Measurements from ENCODE around the gene PAX5. TPM values are rescaled to one million over a fixed set of nuclear protein-coding genes. Genes with fewer than 3 reads are reported as not detected.

PAX5 gene
- total and polyA plus RNA-seq, 2 experiments from 2014 or later: not detected

DNA sequence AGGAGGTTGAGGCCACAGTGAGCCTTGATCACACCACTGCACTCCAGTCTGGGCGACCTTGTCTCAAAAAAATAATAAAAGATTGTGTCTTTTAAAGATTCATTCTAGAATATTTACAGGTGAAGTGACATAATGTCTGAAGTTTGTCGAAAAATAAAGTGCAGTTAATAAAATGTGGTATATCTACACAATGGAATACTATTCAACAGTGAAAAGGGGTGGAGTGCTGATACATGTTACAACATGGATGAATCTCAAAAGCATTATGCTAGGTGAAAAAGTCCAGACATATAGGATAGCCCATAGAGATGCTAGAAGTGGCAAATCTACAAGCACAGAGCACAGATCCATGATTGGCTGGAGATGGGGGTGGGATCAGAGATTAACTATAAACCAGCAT is 101.9 kb downstream of the PAX5 start:
- Histone ChIP-seq H3K79me2 (ENCODE audit: insufficient read depth) (no peaks in the 10 kb centered on the region), H3K27me3 (replicated peaks; ENCODE audit: insufficient read depth) (peaks cover 6% of the 10 kb centered on the region; the same call in 1 of the 2 replicates), H3K9ac (no peak overlapping the region), H4K20me1 (ENCODE audit: insufficient read depth) (no peaks in the 10 kb centered on the region), H3K9me3 (ENCODE audit: low read depth) (peaks cover 2% of the 10 kb centered on the region), H3K27ac (no peak overlapping the region), H3K4me3 (no peak overlapping the region), H3K9me2 (ENCODE audit: insufficient read depth) (no peaks in the 10 kb centered on the region), H3K36me3 (ENCODE audit: low read depth) (no peaks in the 10 kb centered on the region), H3F3A (ENCODE audit: insufficient read depth) (peaks cover 6% of the 10 kb centered on the region; the same call in 1 of the 2 replicates), H2AFZ (no peak overlapping the region), H3K4me1 (ENCODE audit: insufficient read depth) (peaks cover 5% of the 10 kb centered on the region; the same call in 1 of the 2 replicates), H3K4me2 (ENCODE audit: unreplicated experiment) (no peak overlapping the region)
- in situ Hi-C loops (cut with MboI): no loop called here
- WGBS, 2 experiments (ENCODE audit: low coverage in 1 of 2, low lambda C conversion rate in 2 of 2, missing lambda C conversion rate in 2 of 2): 37 to 39% methylated on average over 2 of the region's 2 CpGs
- TF ChIP-seq EZH2 (IDR thresholded peaks at IDR 0.05; ENCODE audit: insufficient read depth, poor library complexity, severe bottlenecking) (no peak), EZH2phosphoT487 (IDR thresholded peaks at IDR 0.05; ENCODE audit: insufficient read depth, low read depth) (no peak)
- no peak for DNase-seq

DNA sequence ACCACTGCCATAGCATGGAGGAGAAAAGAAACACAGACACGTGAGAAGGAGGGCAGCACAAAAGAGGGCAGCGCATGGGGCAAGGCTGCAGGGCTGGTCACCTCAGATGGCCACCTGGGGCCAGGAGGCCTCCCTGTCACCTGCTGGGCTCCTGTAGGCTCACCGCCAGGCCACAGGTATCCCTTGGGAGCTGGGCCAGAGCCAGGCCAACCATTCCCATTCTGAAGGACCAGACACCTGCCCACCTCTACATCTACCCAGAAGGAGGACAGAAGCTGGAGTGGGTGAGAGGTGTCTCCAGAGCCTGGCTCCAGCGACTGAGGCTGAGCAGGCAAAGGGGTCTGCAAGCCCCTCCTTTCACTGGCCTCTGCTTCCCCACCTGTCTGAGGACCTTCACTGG is 103.1 kb downstream of the PAX5 start:
- Histone ChIP-seq H3F3A (ENCODE audit: insufficient read depth) (peaks cover 6% of the 10 kb centered on the region; the same call in 1 of the 2 replicates), H3K79me2 (ENCODE audit: insufficient read depth) (no peaks in the 10 kb centered on the region), H3K36me3 (ENCODE audit: low read depth) (no peaks in the 10 kb centered on the region), H4K20me1 (ENCODE audit: insufficient read depth) (no peaks in the 10 kb centered on the region), H3K9me2 (ENCODE audit: insufficient read depth) (no peaks in the 10 kb centered on the region), H3K4me3 (no peak overlapping the region), H2AFZ (no peak overlapping the region), H3K4me2 (ENCODE audit: unreplicated experiment) (no peak overlapping the region), H3K27ac (no peak overlapping the region), H3K9me3 (ENCODE audit: low read depth) (peaks cover 2% of the 10 kb centered on the region), H3K27me3 (replicated peaks; ENCODE audit: insufficient read depth) (peaks cover 9% of the 10 kb centered on the region), H3K9ac (no peak overlapping the region), H3K4me1 (ENCODE audit: insufficient read depth) (peaks cover 5% of the 10 kb centered on the region; the same call in 1 of the 2 replicates)
- WGBS, 2 experiments (ENCODE audit: low coverage in 1 of 2, low lambda C conversion rate in 2 of 2, missing lambda C conversion rate in 2 of 2): 50 to 68% methylated on average over 4 of the region's 4 CpGs
- TF ChIP-seq EZH2 (IDR thresholded peaks at IDR 0.05; ENCODE audit: insufficient read depth, poor library complexity, severe bottlenecking) (no peak), EZH2phosphoT487 (IDR thresholded peaks at IDR 0.05; ENCODE audit: insufficient read depth, low read depth) (no peak)
- no peak for DNase-seq
- in situ Hi-C loops (cut with MboI): no loop called here

DNA sequence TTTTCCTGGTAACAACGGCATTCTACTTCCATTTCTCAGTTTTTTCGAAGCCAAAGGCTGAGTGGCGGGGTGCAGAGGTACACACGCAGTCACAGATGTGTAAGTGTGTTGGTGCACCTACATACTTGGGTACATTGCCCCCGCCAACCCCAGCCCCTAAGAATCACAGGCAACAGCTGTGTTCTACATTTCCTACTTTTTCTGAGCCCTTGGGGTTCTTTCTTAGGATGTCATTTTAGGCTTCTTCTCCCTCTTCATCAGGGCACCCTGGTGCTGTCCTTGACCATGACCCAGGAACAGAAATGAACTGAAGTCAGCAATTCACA is 104.8 kb downstream of the PAX5 start:
- H2AFZ ChIP-seq: no peak overlapping the region
- 80 to 81% methylated on average over 5 of the region's 5 CpGs for WGBS, 2 experiments (ENCODE audit: low coverage in 1 of 2, low lambda C conversion rate in 2 of 2, missing lambda C conversion rate in 2 of 2)
- no peaks in the 10 kb centered on the region for H4K20me1 ChIP-seq (ENCODE audit: insufficient read depth)
- peaks cover 6% of the 10 kb centered on the region; the same call in 1 of the 2 replicates for H3F3A ChIP-seq (ENCODE audit: insufficient read depth)
- peaks cover 7% of the 10 kb centered on the region; the same call in 1 of the 2 replicates for H3K4me1 ChIP-seq (ENCODE audit: insufficient read depth)
- peaks cover 9% of the 10 kb centered on the region for H3K27me3 ChIP-seq (replicated peaks; ENCODE audit: insufficient read depth)
- no peak overlapping the region for H3K4me2 ChIP-seq (ENCODE audit: unreplicated experiment)
- no peaks in the 10 kb centered on the region for H3K36me3 ChIP-seq (ENCODE audit: low read depth)
- H3K9ac ChIP-seq: no peak overlapping the region
- peaks cover 2% of the 10 kb centered on the region for H3K9me3 ChIP-seq (ENCODE audit: low read depth)
- no peaks in the 10 kb centered on the region for H3K79me2 ChIP-seq (ENCODE audit: insufficient read depth)
- in situ Hi-C loops (cut with MboI): no loop called here
- no peak overlapping the region for H3K4me3 ChIP-seq
- H3K9me2 ChIP-seq (ENCODE audit: insufficient read depth): no peaks in the 10 kb centered on the region
- no peak overlapping the region for H3K27ac ChIP-seq
- DNase-seq: no peak
- TF ChIP-seq EZH2phosphoT487 (IDR thresholded peaks at IDR 0.05; ENCODE audit: insufficient read depth, low read depth): no peak
- TF ChIP-seq EZH2 (IDR thresholded peaks at IDR 0.05; ENCODE audit: insufficient read depth, poor library complexity, severe bottlenecking): no peak

DNA sequence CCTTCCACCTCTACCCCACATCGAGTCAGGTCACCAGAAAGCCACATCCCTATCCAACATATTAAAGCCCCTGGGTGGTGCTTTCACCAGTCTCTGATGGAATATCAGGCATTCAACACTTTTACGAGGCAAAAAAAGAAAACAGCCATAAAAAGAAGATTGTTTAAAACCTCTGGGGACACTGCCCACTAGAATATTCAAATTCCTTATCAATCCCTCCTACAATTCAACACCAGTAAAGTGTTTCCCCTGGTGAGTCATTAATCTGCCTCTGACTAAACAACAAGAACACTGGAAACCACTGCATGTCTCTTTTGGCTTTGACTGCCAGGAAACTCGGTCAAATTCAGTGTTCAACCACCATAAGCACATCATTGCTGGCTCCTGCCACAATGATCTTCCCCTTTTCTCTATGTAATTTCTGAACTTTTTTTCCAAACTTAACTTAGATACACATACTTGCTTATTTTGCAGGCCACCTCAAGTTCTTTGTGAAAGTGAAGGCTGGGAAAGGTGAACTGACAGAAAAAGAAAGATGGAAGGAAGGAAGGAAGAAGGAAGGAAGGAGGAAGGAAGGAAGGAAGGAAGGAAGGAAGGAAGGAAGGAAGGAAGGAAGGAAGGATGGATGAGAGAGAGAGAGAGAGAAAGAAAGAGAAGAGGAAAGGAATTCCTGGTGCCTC is 105.3 kb downstream of the PAX5 start:
- no peaks in the 10 kb centered on the region for H3K36me3 ChIP-seq (ENCODE audit: low read depth)
- no peaks in the 10 kb centered on the region for H4K20me1 ChIP-seq (ENCODE audit: insufficient read depth)
- no peak overlapping the region for H3K9ac ChIP-seq
- DNase-seq: peak; percentile 76
- no peaks in the 10 kb centered on the region for H3K79me2 ChIP-seq (ENCODE audit: insufficient read depth)
- no peak overlapping the region for H3K4me2 ChIP-seq (ENCODE audit: unreplicated experiment)
- WGBS, 2 experiments (ENCODE audit: low coverage in 1 of 2, low lambda C conversion rate in 2 of 2, missing lambda C conversion rate in 2 of 2): 31 to 36% methylated on average over 3 of the region's 3 CpGs
- peaks cover 9% of the 10 kb centered on the region; the same call in 1 of the 2 replicates for H3K4me1 ChIP-seq (ENCODE audit: insufficient read depth)
- H3K4me3 ChIP-seq: no peak overlapping the region
- H3K27ac ChIP-seq: no peak overlapping the region
- peaks cover 6% of the 10 kb centered on the region; the same call in 1 of the 2 replicates for H3F3A ChIP-seq (ENCODE audit: insufficient read depth)
- in situ Hi-C loops (cut with MboI): no loop called here
- TF ChIP-seq EZH2phosphoT487 (IDR thresholded peaks at IDR 0.05; ENCODE audit: insufficient read depth, low read depth): no peak
- TF ChIP-seq EZH2 (IDR thresholded peaks at IDR 0.05; ENCODE audit: insufficient read depth, poor library complexity, severe bottlenecking): no peak
- no peaks in the 10 kb centered on the region for H3K9me2 ChIP-seq (ENCODE audit: insufficient read depth)
- H2AFZ ChIP-seq: no peak overlapping the region
- peaks cover 9% of the 10 kb centered on the region for H3K27me3 ChIP-seq (replicated peaks; ENCODE audit: insufficient read depth)
- H3K9me3 ChIP-seq (ENCODE audit: low read depth): peaks cover 2% of the 10 kb centered on the region
